DMS53 treated with DMSO at 0.1 percent for 48 hours (cell line): ENCODE measurements around the gene KIRREL1.
"Not testable (repeated sequence)": the region's sequence is repeated elsewhere in the genome, so short reads cannot be mapped to it uniquely, and the experiment has no call there.

Experiments
- DNase-seq: peaks from one replicate; lab custom pipeline; 2025; ENCODE audit not compliant: unreplicated experiment; lab: John Stamatoyannopoulos, UW

The KIRREL1 gene

GRCh38 chr1:158128531-158128930 lies 135.1 kb downstream of the KIRREL1 start:
- not testable (repeated sequence) for DNase-seq

- DNase-seq = no peak
These were observed 137.8 kb downstream of the KIRREL1 start for GRCh38 chr1:158131217-158131616.

GRCh38 chr1:158140764-158141192 lies 147.3 kb downstream of the KIRREL1 start:
- DNase-seq = no peak

GRCh38 chr1:158145173-158145719 lies 151.8 kb downstream of the KIRREL1 start:
- no peak for DNase-seq

GRCh38 chr1:158146165-158146564 lies 152.7 kb downstream of the KIRREL1 start:
- no peak for DNase-seq

GRCh38 chr1:158146739-158147138 lies 153.3 kb downstream of the KIRREL1 start:
- DNase-seq = no peak

GRCh38 chr1:158147401-158147800 lies 154.0 kb downstream of the KIRREL1 start:
- no peak for DNase-seq

- DNase-seq = no peak
These were observed 154.4 kb downstream of the KIRREL1 start for GRCh38 chr1:158147869-158148268.

- no peak for DNase-seq
These were observed 155.0 kb downstream of the KIRREL1 start for GRCh38 chr1:158148468-158148867.

GRCh38 chr1:158149175-158149574 lies 155.7 kb downstream of the KIRREL1 start:
- no peak for DNase-seq
